Fibroblast of the aortic adventitia (primary cell): Measurements from ENCODE around the gene TBCK. TPM values are rescaled to one million over a fixed set of nuclear protein-coding genes. Genes with fewer than 3 reads are reported as not detected.

Source experiments
- DNase-seq: peaks from one replicate; pipeline ENCODE4 v3.0.0-alpha.2; 2010; ENCODE audit warnings: low read depth
- H3K4me3 ChIP-seq: 2 replicates; pipeline ENCODE4 v1.5.1; 2011; ENCODE audit warnings: low read depth, mild to moderate bottlenecking, control low read depth, low read length, moderate library complexity
- total RNA-seq: library from RNA; depleted of rRNA; stranded (reverse); fragments of >200 nt; gene quantifications from 2 replicates; pipeline ENCODE4 v1.2.3, GENCODE V29; 2012; ENCODE audit warnings: low replicate concordance
- TF ChIP-seq, protein P1 (sequence below): IDR thresholded peaks from 2 replicates; pipeline ENCODE4 v1.5.1; 2011; ENCODE audit warnings: mild to moderate bottlenecking, low read length, control low read depth, inconsistent platforms; ENCODE audit not compliant: insufficient read depth

Gene TBCK
- total RNA-seq, 1 donor = 59.7 TPM

- no peak for DNase-seq
- H3K4me3 ChIP-seq = no peak overlapping the region
- TF ChIP-seq, protein P1, sequence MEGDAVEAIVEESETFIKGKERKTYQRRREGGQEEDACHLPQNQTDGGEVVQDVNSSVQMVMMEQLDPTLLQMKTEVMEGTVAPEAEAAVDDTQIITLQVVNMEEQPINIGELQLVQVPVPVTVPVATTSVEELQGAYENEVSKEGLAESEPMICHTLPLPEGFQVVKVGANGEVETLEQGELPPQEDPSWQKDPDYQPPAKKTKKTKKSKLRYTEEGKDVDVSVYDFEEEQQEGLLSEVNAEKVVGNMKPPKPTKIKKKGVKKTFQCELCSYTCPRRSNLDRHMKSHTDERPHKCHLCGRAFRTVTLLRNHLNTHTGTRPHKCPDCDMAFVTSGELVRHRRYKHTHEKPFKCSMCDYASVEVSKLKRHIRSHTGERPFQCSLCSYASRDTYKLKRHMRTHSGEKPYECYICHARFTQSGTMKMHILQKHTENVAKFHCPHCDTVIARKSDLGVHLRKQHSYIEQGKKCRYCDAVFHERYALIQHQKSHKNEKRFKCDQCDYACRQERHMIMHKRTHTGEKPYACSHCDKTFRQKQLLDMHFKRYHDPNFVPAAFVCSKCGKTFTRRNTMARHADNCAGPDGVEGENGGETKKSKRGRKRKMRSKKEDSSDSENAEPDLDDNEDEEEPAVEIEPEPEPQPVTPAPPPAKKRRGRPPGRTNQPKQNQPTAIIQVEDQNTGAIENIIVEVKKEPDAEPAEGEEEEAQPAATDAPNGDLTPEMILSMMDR = no peak
Observed at GRCh38 chr4:106208481-106209460, 107.2 kb downstream of the TBCK start.

GRCh38 chr4:106201373-106201772 is 114.6 kb downstream of the TBCK start:
- DNase-seq = peak; percentile 29
- TF ChIP-seq, protein P1 = peak; percentile 57
- no peak overlapping the region for H3K4me3 ChIP-seq

DNA sequence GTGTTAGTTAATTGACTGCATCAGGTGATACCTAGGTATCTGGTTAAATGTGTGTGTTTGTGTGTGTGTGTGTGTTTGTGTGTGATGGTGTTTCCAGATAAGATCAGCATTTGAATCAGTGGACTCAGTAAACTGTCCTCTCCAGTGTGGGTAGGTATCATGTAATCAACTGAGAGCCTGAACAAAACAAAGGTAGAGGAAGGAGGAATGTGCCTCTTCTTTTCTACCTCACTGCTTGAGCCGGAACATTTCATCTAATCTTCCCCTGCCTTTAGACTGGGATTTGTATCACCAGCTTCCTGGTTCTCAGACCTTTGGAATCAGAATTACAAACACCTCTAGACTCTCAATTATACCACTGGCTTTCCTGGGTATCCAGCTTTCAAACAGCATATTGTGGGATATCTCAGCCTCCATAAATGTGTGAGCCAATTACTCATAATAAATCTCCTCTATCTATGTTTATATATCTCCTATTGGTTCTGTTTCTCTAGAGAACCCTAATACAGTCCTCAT is 120.5 kb downstream of the TBCK start:
- DNase-seq = no peak
- TF ChIP-seq, protein P1 = no peak
- H3K4me3 ChIP-seq = no peak overlapping the region

GRCh38 chr4:106194801-106195200 is 121.2 kb downstream of the TBCK start:
- no peak for DNase-seq
- TF ChIP-seq, protein P1 = no peak
- H3K4me3 ChIP-seq = no peak overlapping the region

GRCh38 chr4:106192131-106192530 is 123.9 kb downstream of the TBCK start:
- H3K4me3 ChIP-seq = no peak overlapping the region
- DNase-seq = no peak
- TF ChIP-seq, protein P1 = no peak

DNA sequence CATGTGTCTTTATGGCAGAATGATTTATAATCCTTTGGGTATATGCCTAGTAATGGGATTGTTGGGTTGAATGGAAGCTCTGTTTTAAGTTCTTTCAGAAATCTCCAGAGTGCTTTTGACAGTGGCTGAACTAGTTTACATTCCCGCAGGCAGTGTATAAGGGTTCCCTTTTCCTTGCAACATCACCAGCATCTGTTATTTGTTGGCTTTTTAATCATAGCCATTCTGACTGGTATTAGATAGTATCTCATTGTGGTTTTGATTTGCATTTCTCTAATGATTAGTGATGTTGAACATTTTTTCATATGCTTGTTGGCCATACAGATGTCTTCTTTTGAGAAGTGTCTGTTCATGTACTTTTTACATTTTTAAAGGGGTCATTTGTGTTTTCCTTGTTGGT is 129.8 kb downstream of the TBCK start:
- TF ChIP-seq, protein P1 = no peak
- DNase-seq = no peak
- H3K4me3 ChIP-seq = no peak overlapping the region
